ENCODE data around the gene HS3ST4. TPM values are rescaled to one million over a fixed set of nuclear protein-coding genes. Genes with fewer than 3 reads are reported as not detected.

Gene HS3ST4
- total and polyA plus RNA-seq, 2 experiments from 2014 or later, result 0.44 to 2.1 TPM

DNA sequence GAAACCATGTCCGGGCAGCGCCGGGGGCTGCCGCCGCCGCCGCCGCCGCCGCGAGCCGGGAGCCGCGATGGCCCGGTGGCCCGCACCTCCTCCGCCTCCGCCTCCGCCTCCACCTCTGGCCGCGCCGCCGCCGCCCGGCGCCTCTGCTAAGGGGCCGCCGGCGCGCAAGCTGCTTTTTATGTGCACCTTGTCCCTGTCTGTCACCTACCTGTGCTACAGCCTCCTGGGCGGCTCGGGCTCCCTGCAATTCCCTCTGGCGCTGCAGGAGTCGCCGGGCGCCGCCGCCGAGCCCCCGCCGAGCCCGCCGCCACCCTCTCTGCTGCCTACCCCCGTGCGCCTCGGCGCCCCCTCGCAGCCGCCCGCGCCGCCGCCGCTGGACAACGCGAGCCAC is 587 bp downstream of the HS3ST4 start:
- Histone ChIP-seq H3K79me2 (replicated peaks; ENCODE audit: insufficient read depth) (no peaks in the 10 kb centered on the region), H3K4me1 (ENCODE audit: insufficient read depth) (no peaks in the 10 kb centered on the region), H3K4me3 (peak overlapping the region; percentile 70), H3F3A (replicated peaks; ENCODE audit: low read depth) (0 out of 2 replicates have a peak, but pooled peaks cover 4% of the 10 kb centered on the region), H2AFZ (no peak overlapping the region), H3K36me3 (ENCODE audit: insufficient read depth) (no peaks in the 10 kb centered on the region), H3K27ac (ENCODE audit: low read depth) (no peak overlapping the region), H3K27me3 (ENCODE audit: insufficient read depth) (peaks cover 53% of the 10 kb centered on the region), H3K4me2 (peak overlapping the region; percentile 86), H4K20me1 (replicated peaks; ENCODE audit: insufficient read depth) (peaks cover 7% of the 10 kb centered on the region; the same call in 1 of the 2 replicates), H3K9me2 (ENCODE audit: insufficient read depth) (no peaks in the 10 kb centered on the region; the same call in 1 of the 2 replicates)
- Mint-ChIP-seq H3K9me3 (peaks cover 73% of the 10 kb centered on the region), H3K27me3 (ENCODE audit: insufficient read depth, low read depth, poor library complexity) (peaks cover 20% of the 10 kb centered on the region), H3K4me3 (peak overlapping the region; percentile 48; the same call in 2 of the 3 replicates), H3K27ac (no peak overlapping the region), H3K4me1 (peaks cover 25% of the 10 kb centered on the region), H3K36me3 (ENCODE audit: low read depth) (peaks cover 4% of the 10 kb centered on the region; the same call in 2 of the 3 replicates)
- TF ChIP-seq, protein P1, sequence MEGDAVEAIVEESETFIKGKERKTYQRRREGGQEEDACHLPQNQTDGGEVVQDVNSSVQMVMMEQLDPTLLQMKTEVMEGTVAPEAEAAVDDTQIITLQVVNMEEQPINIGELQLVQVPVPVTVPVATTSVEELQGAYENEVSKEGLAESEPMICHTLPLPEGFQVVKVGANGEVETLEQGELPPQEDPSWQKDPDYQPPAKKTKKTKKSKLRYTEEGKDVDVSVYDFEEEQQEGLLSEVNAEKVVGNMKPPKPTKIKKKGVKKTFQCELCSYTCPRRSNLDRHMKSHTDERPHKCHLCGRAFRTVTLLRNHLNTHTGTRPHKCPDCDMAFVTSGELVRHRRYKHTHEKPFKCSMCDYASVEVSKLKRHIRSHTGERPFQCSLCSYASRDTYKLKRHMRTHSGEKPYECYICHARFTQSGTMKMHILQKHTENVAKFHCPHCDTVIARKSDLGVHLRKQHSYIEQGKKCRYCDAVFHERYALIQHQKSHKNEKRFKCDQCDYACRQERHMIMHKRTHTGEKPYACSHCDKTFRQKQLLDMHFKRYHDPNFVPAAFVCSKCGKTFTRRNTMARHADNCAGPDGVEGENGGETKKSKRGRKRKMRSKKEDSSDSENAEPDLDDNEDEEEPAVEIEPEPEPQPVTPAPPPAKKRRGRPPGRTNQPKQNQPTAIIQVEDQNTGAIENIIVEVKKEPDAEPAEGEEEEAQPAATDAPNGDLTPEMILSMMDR (conservative IDR thresholded peaks at IDR 0.05; ENCODE audit: low read depth in 2 of 2), result no peak
- no peak for TF ChIP-seq NANOG (IDR thresholded peaks at IDR 0.05; ENCODE audit: borderline replicate concordance)
- TF ChIP-seq, protein P2, sequence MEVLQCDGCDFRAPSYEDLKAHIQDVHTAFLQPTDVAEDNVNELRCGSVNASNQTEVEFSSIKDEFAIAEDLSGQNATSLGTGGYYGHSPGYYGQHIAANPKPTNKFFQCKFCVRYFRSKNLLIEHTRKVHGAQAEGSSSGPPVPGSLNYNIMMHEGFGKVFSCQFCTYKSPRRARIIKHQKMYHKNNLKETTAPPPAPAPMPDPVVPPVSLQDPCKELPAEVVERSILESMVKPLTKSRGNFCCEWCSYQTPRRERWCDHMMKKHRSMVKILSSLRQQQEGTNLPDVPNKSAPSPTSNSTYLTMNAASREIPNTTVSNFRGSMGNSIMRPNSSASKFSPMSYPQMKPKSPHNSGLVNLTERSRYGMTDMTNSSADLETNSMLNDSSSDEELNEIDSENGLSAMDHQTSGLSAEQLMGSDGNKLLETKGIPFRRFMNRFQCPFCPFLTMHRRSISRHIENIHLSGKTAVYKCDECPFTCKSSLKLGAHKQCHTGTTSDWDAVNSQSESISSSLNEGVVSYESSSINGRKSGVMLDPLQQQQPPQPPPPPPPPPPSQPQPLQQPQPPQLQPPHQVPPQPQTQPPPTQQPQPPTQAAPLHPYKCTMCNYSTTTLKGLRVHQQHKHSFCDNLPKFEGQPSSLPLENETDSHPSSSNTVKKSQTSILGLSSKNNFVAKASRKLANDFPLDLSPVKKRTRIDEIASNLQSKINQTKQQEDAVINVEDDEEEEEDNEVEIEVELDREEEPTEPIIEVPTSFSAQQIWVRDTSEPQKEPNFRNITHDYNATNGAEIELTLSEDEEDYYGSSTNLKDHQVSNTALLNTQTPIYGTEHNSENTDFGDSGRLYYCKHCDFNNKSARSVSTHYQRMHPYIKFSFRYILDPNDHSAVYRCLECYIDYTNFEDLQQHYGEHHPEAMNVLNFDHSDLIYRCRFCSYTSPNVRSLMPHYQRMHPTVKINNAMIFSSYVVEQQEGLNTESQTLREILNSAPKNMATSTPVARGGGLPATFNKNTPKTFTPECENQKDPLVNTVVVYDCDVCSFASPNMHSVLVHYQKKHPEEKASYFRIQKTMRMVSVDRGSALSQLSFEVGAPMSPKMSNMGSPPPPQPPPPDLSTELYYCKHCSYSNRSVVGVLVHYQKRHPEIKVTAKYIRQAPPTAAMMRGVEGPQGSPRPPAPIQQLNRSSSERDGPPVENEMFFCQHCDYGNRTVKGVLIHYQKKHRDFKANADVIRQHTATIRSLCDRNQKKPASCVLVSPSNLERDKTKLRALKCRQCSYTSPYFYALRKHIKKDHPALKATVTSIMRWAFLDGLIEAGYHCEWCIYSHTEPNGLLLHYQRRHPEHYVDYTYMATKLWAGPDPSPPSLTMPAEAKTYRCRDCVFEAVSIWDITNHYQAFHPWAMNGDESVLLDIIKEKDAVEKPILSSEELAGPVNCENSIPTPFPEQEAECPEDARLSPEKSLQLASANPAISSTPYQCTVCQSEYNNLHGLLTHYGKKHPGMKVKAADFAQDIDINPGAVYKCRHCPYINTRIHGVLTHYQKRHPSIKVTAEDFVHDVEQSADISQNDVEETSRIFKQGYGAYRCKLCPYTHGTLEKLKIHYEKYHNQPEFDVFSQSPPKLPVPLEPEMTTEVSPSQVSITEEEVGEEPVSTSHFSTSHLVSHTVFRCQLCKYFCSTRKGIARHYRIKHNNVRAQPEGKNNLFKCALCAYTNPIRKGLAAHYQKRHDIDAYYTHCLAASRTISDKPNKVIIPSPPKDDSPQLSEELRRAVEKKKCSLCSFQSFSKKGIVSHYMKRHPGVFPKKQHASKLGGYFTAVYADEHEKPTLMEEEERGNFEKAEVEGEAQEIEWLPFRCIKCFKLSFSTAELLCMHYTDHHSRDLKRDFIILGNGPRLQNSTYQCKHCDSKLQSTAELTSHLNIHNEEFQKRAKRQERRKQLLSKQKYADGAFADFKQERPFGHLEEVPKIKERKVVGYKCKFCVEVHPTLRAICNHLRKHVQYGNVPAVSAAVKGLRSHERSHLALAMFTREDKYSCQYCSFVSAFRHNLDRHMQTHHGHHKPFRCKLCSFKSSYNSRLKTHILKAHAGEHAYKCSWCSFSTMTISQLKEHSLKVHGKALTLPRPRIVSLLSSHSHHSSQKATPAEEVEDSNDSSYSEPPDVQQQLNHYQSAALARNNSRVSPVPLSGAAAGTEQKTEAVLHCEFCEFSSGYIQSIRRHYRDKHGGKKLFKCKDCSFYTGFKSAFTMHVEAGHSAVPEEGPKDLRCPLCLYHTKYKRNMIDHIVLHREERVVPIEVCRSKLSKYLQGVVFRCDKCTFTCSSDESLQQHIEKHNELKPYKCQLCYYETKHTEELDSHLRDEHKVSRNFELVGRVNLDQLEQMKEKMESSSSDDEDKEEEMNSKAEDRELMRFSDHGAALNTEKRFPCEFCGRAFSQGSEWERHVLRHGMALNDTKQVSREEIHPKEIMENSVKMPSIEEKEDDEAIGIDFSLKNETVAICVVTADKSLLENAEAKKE (CRISPR knock-in tag; IDR thresholded peaks at IDR 0.05), result no peak
- no peak for TF ChIP-seq ETS1 (IDR thresholded peaks at IDR 0.05)
- no peak for TF ChIP-seq POLR2AphosphoS5 (IDR thresholded peaks at IDR 0.05; ENCODE audit: low read depth)
- TF ChIP-seq JUNB (IDR thresholded peaks at IDR 0.05; ENCODE audit: unreplicated experiment), result no peak
- TF ChIP-seq EZH2 (IDR thresholded peaks at IDR 0.05; ENCODE audit: low read depth, unreplicated experiment), result no peak
- TF ChIP-seq ZNF331 (CRISPR knock-in tag; IDR thresholded peaks at IDR 0.05; ENCODE audit: low read depth), result no peak
- TF ChIP-seq REST (IDR thresholded peaks at IDR 0.05; ENCODE audit: unreplicated experiment), result no peak
- TF ChIP-seq ZNF114 (CRISPR knock-in tag; IDR thresholded peaks at IDR 0.05), result no peak
- TF ChIP-seq STAT1 (IDR thresholded peaks at IDR 0.05; ENCODE audit: unreplicated experiment), result no peak
- no peak for TF ChIP-seq EZH2phosphoT487 (IDR thresholded peaks at IDR 0.05; ENCODE audit: unreplicated experiment)
- TF ChIP-seq CREB1 (CRISPR knock-in tag; IDR thresholded peaks at IDR 0.05; ENCODE audit: low read depth), result no peak
- no peak; the same call in 2 of the 3 replicates for ATAC-seq
- DNase-seq (ENCODE audit: low spot score), result peak; percentile 38
